Left renal pelvis (tissue), 4 donors: ENCODE measurements around the gene PEX14. TPM values are rescaled to one million over a fixed set of nuclear protein-coding genes. Genes with fewer than 3 reads are reported as not detected.

Experiments used
- DNase-seq, 4 donors: peaks; one replicate each; pipeline ENCODE4 v3.0.0-alpha.2; 2013; ENCODE audit warnings: low read depth in 4 of 4, low spot score in 3 of 4
- polyA plus RNA-seq, 4 donors: library from polyadenylated mRNA; unstranded; fragments of 120-200 nt; gene quantifications; one replicate each; pipeline ENCODE4 v1.2.1, GENCODE V29; 2013; ENCODE audit not compliant: insufficient read length in 4 of 4

Gene PEX14
- polyA plus RNA-seq, 4 donors: 15.6 to 26.2 (median 19.3) TPM

GRCh38 chr1:10628685-10629084 is 153.9 kb downstream of the PEX14 start:
- no peak for DNase-seq

DNA sequence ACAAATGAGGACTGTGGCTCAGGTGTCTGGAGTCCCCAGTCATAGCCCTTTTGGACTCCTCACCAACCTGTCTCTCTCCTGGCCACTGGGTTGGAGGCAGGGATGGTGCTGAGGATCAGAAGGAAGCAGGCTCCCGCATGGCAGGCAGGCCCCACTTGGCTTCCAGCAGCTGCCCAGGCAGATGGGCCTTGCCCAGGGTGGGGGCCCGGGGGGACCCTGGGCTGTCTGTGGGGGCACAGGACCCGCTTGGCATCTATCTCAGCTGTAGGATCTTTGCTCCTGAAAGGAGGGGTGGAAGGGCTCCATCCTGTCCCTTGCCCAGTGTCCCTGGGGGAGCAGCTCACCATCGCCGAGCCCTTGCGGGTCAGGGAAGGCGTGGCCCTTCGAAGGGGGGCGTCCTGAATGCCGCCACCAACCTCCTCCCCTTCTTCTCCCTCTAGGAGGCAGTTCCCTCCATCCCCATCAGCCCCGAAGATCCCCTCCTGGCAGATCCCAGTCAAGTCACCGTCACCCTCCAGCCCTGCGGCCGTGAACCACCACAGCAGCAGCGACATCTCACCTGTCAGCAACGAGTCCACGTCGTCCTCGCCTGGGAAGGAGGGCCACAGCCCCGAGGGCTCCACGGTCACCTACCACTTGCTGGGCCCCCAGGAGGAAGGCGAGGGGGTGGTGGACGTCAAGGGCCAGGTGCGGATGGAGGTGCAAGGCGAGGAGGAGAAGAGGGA is 154.5 kb downstream of the PEX14 start:
- DNase-seq: no peak

DNA sequence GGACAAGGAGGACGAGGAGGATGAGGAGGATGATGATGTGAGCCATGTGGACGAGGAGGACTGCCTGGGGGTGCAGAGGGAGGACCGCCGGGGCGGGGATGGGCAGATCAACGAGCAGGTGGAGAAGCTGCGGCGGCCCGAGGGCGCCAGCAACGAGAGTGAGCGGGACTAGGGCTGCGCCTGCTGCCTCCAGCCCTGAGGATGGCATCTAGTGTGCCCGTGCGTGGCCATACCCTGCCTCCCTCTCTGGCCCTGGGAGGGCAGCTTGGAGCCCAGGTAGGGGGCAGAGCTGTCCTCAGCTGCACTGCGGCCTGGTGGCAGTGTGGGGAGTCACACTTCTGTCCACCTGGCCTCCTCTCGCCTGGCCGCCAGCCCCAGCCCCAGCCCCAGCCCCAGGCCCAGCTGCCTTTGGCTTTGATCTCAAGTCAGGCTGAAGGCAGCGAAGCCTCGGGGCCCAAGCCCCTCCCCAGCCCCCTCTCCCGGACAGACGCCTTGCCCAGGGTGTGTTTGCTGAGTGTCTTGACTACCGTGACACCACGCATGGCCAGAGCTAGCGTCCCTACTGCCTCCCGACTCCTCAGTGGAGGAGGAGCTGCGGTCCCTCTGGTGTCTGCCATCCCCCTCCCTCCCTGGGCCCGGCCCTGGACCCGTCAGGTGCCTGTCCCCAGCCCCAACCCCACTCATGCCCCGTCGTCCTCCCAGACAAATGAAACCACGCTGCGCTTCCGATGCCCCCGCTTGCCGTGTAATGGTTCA is 155.2 kb downstream of the PEX14 start:
- DNase-seq: no peak

GRCh38 chr1:10630661-10631120 is 155.9 kb downstream of the PEX14 start:
- DNase-seq: no peak

DNA sequence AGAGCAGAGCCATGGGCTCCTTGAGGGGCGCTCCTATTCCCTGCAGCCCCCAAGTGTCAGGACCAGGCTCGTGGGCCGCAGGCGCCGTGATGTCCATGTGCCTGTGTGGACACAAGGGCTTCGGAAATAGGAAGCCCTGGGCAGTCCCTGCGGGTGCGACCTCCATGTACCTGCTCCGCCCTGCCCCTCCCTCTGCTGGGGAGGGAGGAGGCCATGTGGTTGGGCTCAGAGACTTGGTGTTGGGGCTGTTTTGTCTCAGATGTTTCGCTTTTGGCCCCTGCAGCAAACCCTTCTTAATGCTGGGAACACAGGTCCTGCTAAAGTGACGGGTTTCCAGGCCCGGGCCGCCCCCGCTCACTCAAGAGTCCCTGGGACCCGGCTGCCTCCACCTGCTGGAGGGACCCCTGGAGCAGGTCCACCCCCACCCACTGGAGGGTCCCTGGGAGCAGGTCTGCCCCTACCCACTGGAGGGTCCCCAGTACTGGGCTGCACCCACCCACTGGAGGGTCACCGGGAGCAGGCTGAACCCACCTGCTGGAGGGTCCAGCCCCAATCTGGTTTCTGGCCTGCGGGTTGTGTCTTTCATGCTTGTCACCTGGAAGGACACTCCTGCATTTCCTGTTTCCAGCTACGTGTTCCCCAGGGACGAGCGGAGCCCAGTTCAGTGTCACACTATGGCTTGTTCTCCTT is 156.5 kb downstream of the PEX14 start:
- DNase-seq: no peak

GRCh38 chr1:10631811-10632593 is 157.3 kb downstream of the PEX14 start:
- no peak for DNase-seq

DNA sequence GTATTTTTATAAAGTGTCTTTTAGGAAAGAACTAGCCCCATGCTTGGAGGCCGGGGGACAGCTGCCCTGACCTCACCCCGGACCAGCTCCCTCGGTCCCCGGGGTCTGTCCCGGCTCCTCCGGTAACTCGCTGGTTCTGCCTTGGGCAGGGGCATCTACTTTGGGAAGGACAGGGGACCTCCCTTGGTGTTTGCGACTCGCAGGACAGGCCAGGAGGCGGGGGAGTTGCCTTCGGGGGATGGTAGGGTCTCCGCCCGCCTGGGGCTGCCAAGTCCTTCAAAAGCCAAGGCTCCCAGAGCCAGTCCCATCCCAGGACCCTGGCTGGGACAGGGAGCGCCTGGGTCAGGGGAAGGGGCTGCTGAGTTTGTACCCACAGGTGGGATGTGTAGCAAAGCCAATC is 157.9 kb downstream of the PEX14 start:
- DNase-seq: no peak

GRCh38 chr1:10633416-10633815 is 158.7 kb downstream of the PEX14 start:
- DNase-seq: no peak

DNA sequence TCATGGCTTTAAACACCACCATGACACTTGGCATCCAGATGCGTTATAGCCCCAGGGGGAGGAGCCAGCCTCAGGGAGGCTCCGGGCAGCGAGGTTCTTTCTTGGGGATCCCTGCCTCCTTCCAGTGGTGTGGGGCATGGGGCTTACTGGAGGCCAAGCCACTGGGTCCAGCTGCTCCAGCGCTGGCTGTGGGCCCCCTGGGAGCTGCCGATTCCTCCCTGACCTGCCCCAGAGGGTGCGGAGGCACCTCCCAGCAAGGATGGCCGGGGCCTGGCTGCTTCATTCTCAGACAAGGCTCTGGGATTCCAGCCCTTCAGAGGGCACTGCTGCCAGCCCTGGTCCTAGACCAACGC is 159.3 kb downstream of the PEX14 start:
- DNase-seq: no peak

DNA sequence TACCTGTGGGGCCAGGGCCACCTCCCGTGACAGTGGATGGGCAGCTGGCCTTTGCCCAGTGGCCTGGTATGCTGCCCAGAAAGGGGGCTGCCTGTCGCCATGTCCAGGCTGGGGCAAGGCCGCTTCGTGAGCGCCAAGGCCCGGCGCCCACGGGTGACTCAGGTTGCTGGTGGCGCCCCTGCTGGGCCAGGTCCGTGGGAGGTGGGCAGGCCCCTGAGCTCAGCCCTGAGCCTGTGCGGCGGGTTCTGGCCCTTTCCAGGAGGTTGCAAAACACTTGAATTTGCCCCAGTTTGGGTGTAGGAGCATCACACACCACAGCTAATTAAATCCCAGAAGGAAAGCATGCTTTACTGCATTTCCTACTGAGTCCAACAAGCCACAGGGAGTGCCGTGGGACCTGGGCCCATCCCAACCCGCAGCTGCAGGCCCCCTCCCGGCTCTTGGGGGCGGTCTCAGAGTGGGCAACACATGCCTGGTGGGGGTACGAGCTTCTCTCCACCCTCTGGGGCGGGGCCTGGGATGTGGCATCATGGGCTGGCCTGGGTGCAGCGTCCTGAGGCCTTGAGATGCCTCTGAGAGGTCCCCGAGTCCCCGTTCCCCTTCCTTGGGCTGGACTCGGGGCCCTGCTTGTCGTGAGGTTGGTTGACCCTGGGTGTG is 159.8 kb downstream of the PEX14 start:
- DNase-seq: no peak

GRCh38 chr1:10635085-10635896 is 160.5 kb downstream of the PEX14 start:
- no peak for DNase-seq

- DNase-seq: no peak
Measured at GRCh38 chr1:10635992-10636391, 161.2 kb downstream of the PEX14 start.

DNA sequence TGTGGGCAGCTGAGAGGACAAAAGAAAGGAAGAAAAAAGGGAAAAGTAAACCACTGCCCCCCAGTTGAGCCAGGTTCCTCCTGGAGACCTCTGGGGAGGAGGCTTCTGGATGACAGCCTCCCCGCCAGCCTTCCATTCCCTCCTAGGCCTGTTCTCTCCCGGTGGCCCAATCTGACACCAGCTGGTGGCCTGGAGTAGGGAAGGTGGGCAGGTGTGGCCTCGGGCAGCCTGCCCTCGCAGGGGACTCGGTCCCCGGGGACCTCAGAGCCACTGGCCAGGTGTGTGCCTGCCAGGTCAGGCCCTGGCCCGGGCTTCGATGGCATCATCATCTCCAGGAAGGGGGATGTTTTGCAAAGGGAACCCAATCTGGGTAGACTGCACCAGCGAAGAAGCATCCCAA is 162.7 kb downstream of the PEX14 start:
- no peak for DNase-seq

GRCh38 chr1:10637834-10638558 is 163.2 kb downstream of the PEX14 start:
- DNase-seq: no peak

GRCh38 chr1:10638559-10639005 is 163.8 kb downstream of the PEX14 start:
- DNase-seq: no peak

DNA sequence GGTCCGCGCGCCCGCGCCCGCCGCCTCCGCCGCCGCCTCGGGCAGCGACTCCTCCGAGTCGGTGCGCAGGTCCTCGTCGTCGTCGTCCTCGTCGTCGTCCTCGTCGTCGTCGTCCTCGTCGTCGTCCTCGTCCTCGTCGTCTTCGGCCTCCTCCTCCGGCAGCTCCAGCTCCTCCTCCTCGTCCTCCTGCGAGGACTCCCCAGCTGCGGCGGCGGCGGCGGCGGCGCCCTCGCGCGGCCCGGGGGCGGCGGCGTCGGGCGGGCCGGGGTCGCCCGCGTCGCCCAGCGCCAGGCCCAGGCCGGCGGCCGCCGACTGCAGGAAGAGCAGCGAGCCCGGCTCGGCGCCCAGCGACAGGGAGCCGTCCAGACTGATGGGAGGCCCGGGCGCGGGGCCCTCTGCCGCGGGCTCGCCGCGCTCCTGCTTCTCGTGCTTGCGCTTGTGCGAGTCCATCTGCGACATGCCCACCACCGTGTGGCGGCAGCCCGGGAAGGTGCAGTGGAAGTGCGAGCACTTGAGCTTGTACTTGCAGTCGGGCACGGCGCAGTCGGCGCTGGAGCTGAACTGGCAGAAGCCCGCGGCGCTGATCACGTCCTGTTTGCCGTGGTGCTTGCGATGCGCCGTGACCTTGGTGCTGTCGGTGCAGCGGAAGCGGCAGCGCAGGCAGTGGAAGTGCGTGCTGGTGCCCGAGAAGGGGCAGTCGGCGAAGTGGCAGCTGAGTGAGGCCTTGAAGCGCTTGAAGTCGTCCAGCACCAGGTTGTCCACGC is 164.4 kb downstream of the PEX14 start:
- DNase-seq: no peak

DNA sequence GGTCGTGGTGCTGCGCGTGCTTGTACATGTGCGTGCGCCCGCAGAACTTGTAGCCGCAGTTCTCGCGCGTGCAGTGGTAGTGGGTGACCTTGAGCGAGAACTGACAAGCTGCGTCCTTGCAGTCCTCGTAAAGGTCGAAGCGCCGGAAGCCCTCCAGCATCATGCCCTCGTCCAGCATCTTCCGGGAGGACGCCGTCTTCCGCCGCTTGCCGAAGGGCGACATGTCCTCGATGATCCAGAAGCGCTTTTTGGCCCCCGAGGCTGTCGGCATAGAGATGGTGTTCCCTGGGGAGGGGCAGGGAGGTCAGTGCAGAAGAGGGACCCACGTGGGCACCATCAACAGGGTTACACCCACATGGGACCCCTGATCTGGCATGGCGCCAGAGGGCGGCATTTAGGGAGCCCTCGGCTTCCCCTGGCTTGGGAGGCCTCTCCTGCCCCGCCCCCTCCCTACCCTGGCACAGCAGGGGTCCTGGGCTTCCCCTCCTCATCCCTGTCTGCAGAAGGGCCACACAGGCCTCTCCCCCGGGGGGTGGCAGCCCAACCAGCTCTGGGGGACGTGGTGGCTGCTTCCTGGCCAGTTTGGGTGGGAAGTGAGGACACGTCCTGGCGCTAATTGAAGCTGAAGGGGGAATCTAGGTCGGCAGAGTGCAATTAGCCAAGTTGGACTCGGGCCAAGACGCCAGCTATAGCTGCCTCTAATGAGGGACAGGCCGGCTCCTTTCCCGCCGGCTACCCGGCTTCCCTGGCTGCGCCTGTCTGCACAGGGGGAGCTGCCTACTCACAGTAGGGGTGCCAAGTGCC is 165.2 kb downstream of the PEX14 start:
- DNase-seq: no peak
